ENCODE measurements around the gene RAD50. TPM values are rescaled to one million over a fixed set of nuclear protein-coding genes. Genes with fewer than 3 reads are reported as not detected.
"Not testable (repeated sequence)": the region's sequence is repeated elsewhere in the genome, so short reads cannot be mapped to it uniquely, and the experiment has no call there.

RAD50 gene
- total RNA-seq, 1 donor from 2014 or later, result 37.0 TPM

DNA sequence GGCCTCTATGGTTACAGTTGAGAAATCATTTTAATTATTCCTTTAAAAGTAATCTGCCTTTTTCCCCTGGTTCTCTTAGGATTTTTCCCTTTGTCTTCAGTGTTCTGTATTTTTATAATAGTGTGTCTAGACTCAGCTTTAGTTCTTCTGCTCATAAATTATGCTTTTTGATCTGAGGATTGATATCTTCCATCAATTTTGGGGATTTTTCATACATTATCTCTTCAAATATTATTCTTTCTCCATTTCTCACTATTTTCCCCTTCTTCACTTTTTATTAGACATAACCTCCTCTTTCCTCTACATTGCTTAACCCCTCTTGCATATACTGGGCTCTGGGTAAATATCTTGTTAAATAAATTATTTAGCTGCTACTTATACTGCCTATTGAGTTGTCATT, 64.9 kb downstream of the RAD50 start:
- intact Hi-C loops (cut with micrococcal nuclease), result no loop called here
- no peak for ATAC-seq
- DNase-seq, result no peak

DNA sequence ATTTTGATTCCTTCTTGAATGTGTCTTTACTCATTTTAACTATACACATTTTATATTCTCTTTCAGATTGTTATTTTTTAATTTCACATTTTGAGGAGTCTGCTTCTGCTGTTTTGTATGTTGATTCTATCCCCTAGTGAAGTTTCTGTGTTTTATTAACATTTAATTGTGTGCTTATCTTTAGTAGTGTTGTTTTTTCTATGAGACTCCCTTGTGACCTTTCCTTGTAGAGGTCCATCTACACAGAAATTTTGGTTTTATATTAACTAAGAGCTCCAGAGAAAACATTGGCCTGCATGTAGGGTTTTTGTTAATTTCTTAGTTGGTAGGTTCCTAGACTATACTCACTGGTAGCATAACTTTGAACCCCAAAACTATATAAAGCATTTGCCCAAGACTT, 65.8 kb downstream of the RAD50 start:
- intact Hi-C loops (cut with micrococcal nuclease), result no loop called here
- ATAC-seq (no peak), DNase-seq (no peak)

DNA sequence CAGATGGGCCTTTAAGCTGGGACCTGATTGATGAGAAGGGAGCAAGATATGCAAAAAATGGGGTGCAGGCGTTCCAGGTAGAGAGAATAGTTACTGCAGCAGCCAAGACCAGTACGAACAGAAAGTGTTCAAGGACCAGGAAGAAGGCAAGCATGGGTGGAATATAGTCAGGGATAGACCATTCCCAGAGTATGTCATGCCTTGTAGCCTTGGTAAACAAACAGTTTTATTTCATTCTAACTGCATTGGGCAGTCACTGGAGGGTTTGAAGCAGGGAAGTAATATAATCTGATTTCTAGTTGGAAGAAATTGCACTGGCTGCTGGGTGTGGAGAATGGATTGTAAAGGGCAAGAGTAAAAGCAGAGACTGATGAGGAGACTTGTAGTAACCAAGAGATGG, 70.7 kb downstream of the RAD50 start:
- intact Hi-C loops (cut with micrococcal nuclease), result no loop called here
- DNase-seq, result no peak
- no peak for ATAC-seq

DNA sequence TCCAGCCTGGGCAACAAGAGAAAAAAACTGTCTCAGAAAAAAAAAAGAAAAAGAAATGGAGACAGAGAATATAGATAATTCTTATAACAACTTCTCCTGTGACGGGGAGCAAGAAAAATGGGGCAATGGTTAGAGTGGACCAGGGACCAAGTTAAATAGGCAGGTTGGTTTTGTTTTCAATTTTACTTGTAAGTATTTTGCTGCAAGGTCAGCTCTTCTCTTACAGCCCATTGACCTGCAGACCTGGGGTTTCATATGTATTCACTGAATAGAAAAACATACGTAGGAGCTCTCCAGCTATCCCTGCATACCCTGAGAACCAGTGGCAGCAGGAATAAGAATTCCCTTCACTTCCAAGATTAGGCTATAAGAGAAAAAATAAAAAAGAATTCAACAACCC, 72.0 kb downstream of the RAD50 start:
- no peak for ATAC-seq
- DNase-seq, result no peak
- intact Hi-C loops (cut with micrococcal nuclease), result no loop called here

DNA sequence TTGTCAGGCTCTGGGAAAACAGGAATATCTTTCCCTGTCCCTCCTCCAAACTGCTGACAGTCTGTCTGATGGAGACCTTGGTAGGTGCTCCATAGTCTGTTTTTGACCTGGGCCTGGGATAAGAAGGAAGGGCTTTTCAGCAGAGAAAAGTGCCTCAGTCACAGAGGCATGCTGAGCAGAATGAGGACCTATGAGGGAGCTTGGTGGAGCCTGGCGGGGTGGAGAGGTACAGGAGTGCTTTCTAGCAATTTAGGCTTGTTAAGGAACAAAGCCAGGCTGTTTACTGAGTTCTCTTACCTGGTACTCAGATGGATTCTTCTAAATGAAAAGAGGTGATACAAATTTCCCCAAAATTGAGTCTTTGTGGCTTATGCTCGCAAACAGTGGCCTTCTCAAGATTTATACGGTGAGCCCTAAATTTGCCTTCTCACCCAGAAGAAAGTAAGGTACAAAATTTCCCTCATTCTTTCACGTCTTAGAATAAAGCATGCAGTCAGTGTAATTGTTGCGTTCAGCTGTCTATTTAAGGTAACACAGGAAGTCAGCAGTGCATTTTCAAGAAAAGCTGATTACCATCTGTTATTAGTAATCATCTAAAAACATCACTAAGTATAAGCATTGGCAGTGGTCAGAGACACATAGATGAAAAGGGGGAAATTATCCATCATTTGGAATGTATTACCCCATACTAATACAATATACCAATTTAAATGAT, 72.6 kb downstream of the RAD50 start:
- no peak for ATAC-seq
- no peak for DNase-seq
- intact Hi-C loops (cut with micrococcal nuclease), result no loop called here

DNA sequence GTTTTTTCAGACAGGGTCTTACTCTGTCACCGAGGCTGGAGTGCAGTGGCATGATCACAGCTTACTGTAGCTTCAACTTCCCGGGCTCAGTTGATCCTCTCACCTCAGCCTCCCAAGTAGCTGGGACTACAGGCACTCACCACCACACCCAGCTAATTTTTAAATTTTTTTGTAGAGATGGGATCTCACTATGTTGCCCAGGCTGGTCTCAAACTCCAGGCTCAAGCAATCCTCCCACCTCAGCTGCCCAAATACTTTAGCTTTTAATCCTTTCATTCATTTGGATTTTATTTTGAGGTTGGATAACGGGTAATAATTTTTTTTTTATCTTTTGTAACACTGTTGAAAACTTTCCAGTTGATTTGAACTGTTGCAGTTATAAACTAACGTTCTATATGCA, 76.8 kb downstream of the RAD50 start:
- intact Hi-C loops (cut with micrococcal nuclease); DNase-seq; ATAC-seq: not testable (repeated sequence)

DNA sequence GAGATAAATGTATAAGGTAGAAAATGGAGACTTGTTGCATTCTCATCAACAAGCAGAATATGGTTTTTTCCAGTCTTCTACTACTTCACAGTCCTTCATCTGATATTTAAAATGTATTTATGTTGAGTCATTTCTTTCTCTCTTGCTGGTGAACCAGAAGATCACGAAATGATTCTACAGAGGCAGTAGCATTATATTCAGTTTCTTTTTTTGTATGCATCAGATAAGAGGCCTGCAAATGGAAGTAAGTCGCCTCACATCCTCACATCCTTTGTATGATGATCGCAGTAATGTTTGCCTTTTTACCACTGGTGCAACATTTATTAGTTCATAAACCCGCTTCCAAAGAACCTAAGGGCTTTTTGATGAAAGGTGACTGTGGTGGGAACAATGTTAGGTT, 79.1 kb downstream of the RAD50 start:
- DNase-seq (no peak), ATAC-seq (no peak)
- intact Hi-C loops (cut with micrococcal nuclease), result no loop called here

DNA sequence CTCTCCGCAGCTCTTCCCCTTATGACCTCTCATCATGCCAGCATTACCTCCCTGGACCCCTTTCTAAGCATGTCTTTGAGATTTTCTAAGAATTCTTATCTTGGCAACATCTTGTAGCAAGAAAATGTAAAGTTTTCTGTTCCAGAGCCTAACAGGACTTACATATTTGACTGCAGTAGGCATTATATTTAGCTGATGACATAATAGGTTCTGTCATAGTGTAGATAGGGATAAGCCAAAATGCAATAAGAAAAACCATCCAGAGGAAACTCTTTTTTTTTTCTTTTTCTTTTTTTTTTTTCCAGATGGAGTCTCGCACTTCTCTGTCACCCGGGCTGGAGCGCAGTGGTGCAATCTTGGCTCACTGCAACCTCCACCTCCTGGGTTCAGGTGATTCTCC, 80.5 kb downstream of the RAD50 start:
- ATAC-seq, result no peak
- intact Hi-C loops (cut with micrococcal nuclease), result no loop called here
- DNase-seq, result no peak

DNA sequence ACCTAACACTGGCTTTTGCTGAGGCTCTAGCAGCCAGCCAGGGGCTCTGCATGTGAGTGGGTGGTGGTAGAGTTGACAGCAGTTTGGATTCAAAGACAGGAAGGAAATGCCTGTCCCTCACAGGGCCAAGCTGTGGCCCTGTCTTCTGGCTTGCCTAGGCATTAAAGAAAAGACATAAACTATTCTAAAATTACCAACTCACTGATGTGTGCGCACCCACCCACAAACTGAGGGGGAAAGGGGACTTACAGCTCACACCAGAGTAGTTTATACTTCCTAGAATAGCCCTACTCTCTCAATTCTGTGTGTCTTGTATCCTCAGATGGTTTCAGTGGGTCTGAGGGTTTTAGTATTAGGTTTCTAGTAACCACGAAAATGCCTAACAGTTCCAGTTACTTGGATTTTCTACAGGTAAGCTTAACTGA, 82.9 kb downstream of the RAD50 start:
- intact Hi-C loops (cut with micrococcal nuclease), result no loop called here
- ATAC-seq (no peak), DNase-seq (no peak)

DNA sequence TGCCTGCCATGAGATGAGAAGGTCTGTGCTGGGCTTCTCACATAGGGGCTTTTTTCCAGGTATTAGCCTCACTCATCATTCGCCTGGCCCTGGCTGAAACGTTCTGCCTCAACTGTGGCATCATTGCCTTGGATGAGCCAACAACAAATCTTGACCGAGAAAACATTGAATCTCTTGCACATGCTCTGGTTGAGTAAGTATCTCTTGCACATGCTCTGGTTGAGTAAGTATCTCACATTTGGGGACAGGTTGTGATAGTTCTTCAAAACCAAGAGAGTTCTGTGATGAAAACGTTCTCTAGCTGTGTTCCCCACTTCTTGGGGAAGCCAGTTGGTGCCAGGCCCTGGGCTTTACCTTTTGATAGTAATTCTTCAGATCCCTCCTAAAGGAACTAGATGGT, 83.8 kb downstream of the RAD50 start:
- intact Hi-C loops (cut with micrococcal nuclease), result no loop called here
- ATAC-seq, result no peak
- DNase-seq, result no peak

DNA sequence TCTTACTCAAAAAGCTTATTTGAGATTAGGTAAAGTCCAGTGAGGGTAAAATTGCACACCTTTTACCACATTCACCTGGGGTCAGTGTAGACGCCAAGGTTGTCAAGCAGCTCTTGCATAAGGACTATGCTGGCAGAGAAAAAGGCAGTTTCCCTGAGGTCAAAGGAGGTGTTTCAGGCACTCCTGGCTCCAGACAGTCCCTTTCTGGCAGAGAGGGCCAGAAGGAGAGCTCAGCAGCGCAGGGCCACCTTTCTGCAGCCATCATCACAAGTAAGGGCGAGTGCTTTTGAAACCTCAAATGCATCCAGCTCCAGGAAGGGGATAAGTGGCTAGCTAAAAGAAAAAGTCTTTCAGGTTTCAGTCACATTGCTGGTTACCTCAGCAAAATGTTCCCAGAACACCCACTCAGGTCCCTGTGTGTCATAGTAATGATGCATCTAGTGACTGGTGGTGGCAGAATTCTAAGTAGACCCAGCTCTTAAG, 84.5 kb downstream of the RAD50 start:
- DNase-seq, result no peak
- ATAC-seq, result no peak
- intact Hi-C loops (cut with micrococcal nuclease), result no loop called here

DNA sequence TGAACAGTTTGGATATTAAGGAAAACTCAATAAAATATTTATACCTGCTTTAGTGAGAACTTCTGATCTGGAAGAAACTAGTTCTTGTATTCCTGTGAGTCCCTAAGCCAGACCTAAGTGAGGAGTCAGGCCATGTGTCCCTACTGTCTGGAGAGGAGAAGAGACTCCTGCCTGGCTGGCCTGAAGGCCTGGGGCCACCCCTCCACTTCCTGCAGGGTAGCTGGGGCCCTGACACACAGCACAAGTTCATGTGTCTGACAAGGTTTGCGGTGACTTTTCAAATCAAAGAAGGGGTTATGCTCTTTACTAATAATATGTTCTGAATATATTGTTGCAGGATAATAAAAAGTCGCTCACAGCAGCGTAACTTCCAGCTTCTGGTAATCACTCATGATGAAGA, 85.1 kb downstream of the RAD50 start:
- DNase-seq (no peak), ATAC-seq (no peak)
- intact Hi-C loops (cut with micrococcal nuclease), result no loop called here

DNA sequence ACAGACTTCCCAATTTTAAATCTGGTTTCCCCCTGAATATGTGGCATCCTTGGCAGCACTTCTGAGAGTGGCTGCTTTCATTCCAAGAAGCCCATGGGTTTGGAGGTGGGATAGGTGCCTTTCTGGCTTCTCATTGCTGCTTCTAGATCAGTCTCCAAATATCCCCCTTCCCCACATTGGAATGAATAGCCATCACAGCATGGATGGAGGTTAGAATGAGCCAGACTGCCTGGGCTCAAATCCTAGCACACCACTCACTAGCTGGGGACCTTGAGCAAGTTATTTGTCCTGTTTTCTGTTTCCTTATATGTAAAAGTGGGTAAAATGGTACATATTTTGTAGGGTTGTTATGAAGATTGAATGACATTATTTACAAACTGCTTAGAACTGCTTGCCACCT, 87.4 kb downstream of the RAD50 start:
- intact Hi-C loops (cut with micrococcal nuclease), result no loop called here
- DNase-seq (no peak), ATAC-seq (no peak)

DNA sequence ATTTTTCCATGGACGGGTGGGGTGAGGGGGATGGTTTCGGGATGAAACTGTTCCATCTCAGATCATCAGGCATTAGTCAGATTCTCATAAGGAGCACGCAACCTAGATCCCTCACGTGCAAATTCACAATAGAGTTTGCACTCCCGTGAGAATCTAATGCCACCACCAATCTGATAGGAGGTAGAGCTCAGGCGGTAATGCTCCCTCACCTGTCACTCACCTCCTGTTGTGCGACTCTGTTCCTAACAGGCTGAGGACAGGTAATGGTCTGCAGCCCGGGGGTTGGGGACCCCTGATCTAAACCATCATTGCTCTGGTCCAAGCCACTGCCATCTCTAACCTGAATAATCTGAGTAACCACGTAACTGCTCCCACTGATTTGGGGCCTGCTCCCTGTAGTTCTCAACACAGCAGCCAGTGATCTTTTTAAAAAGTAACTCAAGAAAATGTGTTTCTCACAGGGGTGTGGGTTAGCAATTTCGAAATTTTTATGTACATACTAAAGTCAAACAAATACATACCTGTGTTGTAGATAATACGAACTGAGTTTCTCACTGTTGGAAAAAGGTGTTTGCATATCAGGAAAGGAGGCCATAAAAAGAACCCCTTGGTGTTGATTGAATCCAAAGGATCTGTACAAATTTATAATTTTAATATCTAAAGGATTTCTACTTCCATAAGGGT, 89.9 kb downstream of the RAD50 start:
- ATAC-seq, result no peak
- DNase-seq, result no peak
- intact Hi-C loops (cut with micrococcal nuclease), result no loop called here

DNA sequence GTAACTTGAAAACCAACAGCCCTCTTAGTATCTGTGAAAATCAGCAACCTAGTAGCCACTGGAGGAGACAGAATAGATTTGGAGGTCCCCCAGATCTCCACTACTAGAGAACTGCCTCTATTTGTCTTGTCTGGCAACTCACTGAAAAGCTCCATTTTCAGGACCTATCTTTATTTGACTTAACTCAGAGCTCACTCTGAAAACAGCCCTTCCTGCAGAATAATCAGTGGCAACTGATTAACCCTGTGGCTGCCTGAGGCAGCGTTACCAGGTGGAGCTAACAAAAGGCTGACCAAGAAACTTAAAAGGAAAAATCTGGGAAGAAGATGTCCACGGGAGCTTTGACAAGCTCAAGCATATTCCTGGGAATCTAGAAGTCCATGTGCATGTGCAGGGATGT, 90.7 kb downstream of the RAD50 start:
- DNase-seq (no peak), ATAC-seq (no peak)
- intact Hi-C loops (cut with micrococcal nuclease), result no loop called here

DNA sequence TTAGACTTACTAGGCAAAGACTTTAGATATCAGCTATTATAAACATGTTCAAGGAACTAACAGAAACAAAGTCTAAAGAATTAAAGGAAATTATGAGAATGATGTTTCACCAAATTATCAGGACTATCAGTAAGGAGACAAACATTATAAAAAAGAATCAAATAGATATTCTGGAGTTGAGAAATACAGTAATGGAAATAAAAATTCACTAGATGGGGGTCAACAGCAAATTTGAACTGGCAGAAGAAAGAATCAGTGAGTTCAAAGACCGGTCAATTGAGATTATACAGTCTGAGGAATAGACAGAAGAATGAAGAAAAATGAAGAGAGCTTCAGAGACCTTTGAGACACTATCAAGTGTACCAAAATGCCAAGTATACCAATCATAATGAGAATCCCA, 91.6 kb downstream of the RAD50 start:
- ATAC-seq (no peak), DNase-seq (no peak)
- intact Hi-C loops (cut with micrococcal nuclease), result no loop called here

DNA sequence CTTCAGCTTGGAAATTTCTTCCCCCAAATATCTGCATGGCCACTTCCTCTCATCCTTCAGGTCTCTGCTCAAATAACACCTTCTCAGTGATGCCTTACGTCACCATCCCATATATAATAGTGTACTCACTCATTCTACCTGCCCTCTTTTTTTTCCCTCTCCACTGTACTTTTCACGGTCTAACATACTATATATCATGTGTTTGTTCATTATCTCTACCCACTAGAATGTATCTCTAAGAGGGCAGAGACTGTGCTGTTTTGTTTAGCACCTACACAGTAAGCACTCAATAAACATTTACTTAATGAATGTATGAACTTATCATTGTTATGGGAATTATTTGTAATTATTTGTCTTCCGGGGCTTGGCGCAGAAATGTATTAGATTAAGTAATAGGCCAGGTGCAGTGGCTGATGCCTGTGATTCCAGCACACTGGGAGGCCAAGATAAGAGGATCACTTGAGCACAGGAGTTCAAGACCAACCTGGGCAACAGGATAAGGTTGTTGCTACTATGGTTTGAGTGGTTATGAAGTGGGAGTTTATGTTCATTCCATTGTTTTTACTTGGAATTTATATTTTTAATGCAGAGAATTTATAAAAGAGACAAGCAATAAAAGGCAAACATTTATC, 95.2 kb downstream of the RAD50 start:
- no peak for ATAC-seq
- no peak for DNase-seq
- intact Hi-C loops (cut with micrococcal nuclease), result no loop called here

DNA sequence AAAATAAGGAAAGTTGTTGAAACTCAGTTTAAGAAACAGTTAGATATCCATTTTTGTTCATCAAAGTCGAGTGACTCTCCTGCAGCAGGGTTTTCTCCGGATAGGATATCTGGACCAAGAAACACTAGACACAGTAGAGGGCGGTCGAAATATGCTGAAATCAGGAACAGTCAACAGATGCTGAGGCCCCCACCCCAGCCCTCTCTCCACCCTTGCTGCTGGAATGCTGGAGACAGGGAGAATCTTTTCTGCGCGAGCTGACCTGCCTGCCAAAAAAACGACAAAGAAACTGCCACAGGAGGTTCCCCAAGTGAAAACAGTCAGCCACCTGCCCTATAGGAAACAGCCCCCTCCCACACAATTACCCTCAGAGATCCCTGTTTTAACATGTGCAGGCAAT, 96.9 kb downstream of the RAD50 start:
- ATAC-seq, result no peak
- DNase-seq, result no peak
- intact Hi-C loops (cut with micrococcal nuclease), result no loop called here

DNA sequence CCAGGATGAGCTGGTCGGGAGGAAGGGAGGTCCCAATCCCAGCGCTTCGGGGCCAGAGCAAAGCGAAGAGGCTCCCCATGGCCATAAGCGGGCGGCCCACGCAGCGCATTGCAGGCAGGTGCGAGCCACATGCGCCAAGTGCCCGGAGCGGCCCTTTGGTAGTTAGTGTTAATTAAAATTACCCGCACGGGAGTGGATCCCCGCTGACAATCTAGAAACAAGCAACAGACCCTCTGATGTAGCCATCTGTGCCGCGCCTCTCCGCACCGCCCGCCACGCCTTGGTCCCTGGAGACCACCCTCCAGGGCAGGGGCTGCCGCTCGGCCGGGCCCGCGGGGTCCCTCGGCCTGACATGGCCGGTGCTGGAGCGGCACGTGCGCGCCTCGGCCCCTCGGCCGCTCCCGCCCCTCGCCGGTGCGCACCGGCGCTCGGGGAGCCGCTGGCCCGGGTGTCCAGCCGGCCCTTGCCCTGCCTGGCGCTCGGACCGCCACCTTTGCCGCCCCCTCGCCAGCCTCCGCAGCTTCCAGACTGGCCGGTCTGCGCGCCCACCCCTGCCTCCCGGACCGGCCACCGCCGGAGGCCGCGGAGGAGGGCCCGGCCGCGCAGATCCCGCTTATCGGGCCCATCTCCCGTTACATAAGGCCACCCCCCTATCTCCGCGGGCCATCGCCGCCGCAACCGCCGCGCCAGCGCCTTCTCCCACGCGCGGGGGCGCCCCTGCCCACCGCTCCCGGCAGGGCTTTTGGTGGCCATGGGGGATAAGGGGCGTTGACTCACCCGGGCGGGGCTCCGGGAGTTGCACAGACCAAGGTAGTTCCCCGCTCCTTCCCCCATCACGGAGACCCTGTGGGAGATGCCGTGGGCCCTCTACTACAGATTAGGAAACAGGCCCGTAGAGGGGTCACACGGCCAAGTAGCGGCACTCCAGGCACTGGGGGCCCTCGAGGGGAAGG, 99.3 kb downstream of the RAD50 start:
- peak; percentile 20 for ATAC-seq
- DNase-seq, result no peak
- intact Hi-C loops (cut with micrococcal nuclease), result no loop called here

Data from left ventricle myocardium superior (tissue), 1 donor.